Osteoblast (primary cell): ENCODE data around the gene FARS2. TPM values are rescaled to one million over a fixed set of nuclear protein-coding genes. Genes with fewer than 3 reads are reported as not detected.

ENCODE experiments used
- DNase-seq: peaks from one replicate; pipeline ENCODE4 v3.0.0; 2011; ENCODE audit warnings: low spot score, mixed read lengths; ENCODE audit not compliant: insufficient read length; ENCODE audit errors: missing footprints
- H2AFZ ChIP-seq: 2 replicates; pipeline ENCODE4 v1.6.0; 2011; ENCODE audit warnings: mild to moderate bottlenecking, low read length
- H3K27ac ChIP-seq: 2 replicates; pipeline ENCODE4 v1.5.1; 2011; ENCODE audit warnings: mild to moderate bottlenecking, low read depth, low read length, moderate library complexity
- H3K27me3 ChIP-seq: 2 replicates; pipeline ENCODE4 v1.6.0; 2012; ENCODE audit warnings: mild to moderate bottlenecking, control low read depth, inconsistent platforms, low read length, moderate library complexity; ENCODE audit not compliant: insufficient read depth
- H3K36me3 ChIP-seq: 2 replicates; pipeline ENCODE4 v1.5.1; 2011; ENCODE audit warnings: mild to moderate bottlenecking, low read length, control low read depth, moderate library complexity; ENCODE audit not compliant: insufficient read depth
- H3K4me1 ChIP-seq: 2 replicates; pipeline ENCODE4 v1.5.1; 2011; ENCODE audit warnings: mild to moderate bottlenecking, low read length, control low read depth, moderate library complexity; ENCODE audit not compliant: insufficient read depth
- H3K4me2 ChIP-seq: 2 replicates; pipeline ENCODE4 v1.6.0; 2011; ENCODE audit warnings: mild to moderate bottlenecking, low read length; ENCODE audit not compliant: insufficient read depth
- H3K4me3 ChIP-seq: fragments of 200-600 bp; sonication (generic); 3 replicates; pipeline ENCODE4 v1.5.1; 2012; ENCODE audit warnings: mild to moderate bottlenecking, low read length, inconsistent platforms; ENCODE audit not compliant: insufficient read depth
- H3K79me2 ChIP-seq: 2 replicates; pipeline ENCODE4 v1.6.0; 2012; ENCODE audit warnings: mild to moderate bottlenecking, low read length, control low read depth, inconsistent platforms; ENCODE audit not compliant: insufficient read depth
- H3K9me3 ChIP-seq: 2 replicates; pipeline ENCODE4 v1.5.1; 2011; ENCODE audit warnings: low read depth, low read length, control low read depth
- H4K20me1 ChIP-seq: 2 replicates; pipeline ENCODE4 v1.6.0; 2012; ENCODE audit warnings: mild to moderate bottlenecking, low read length, control low read depth; ENCODE audit not compliant: insufficient read depth
- total RNA-seq: library from RNA; depleted of rRNA; stranded (reverse); fragments of >200 nt; gene quantifications from 2 replicates; pipeline ENCODE4 v1.2.3, GENCODE V29; 2012
- TF ChIP-seq, protein P1 (sequence below): IDR thresholded peaks from 2 replicates; pipeline ENCODE4 v1.5.1; 2011; ENCODE audit warnings: mild to moderate bottlenecking, low read depth, low read length, moderate library complexity; ENCODE audit errors: extremely low read depth

FARS2 gene
- total RNA-seq, 1 donor = 29.7 TPM

DNA sequence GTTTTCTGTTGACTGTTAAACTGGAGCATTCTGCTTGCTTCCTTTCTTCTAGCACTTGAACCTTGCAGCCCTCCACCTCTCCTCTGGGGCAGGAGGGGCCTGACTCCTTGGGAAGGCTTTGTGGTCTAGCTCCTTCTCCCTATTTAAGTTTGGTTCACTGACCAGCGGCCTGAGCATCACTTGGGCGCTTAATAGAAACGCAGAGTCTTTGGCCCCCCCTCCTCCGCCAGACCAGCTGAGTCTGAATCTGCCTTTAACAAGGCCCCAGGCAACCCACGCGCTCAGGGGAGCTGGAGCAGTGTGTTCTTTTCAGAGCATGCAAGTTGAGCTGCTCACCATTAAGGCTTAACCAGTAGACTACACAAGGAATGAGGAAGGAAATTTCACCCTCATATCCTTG lies 519.7 kb downstream of the FARS2 start:
- no peak for DNase-seq
- Histone ChIP-seq H3K27ac (no peak overlapping the region), H2AFZ (no peak overlapping the region), H3K27me3 (no peaks in the 10 kb centered on the region), H3K4me2 (no peak overlapping the region), H3K9me3 (no peaks in the 10 kb centered on the region), H3K4me3 (no peak overlapping the region), H3K4me1 (no peaks in the 10 kb centered on the region), H3K36me3 (no peaks in the 10 kb centered on the region), H3K79me2 (no peaks in the 10 kb centered on the region), H4K20me1 (no peaks in the 10 kb centered on the region)
- TF ChIP-seq, protein P1, sequence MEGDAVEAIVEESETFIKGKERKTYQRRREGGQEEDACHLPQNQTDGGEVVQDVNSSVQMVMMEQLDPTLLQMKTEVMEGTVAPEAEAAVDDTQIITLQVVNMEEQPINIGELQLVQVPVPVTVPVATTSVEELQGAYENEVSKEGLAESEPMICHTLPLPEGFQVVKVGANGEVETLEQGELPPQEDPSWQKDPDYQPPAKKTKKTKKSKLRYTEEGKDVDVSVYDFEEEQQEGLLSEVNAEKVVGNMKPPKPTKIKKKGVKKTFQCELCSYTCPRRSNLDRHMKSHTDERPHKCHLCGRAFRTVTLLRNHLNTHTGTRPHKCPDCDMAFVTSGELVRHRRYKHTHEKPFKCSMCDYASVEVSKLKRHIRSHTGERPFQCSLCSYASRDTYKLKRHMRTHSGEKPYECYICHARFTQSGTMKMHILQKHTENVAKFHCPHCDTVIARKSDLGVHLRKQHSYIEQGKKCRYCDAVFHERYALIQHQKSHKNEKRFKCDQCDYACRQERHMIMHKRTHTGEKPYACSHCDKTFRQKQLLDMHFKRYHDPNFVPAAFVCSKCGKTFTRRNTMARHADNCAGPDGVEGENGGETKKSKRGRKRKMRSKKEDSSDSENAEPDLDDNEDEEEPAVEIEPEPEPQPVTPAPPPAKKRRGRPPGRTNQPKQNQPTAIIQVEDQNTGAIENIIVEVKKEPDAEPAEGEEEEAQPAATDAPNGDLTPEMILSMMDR = no peak

DNA sequence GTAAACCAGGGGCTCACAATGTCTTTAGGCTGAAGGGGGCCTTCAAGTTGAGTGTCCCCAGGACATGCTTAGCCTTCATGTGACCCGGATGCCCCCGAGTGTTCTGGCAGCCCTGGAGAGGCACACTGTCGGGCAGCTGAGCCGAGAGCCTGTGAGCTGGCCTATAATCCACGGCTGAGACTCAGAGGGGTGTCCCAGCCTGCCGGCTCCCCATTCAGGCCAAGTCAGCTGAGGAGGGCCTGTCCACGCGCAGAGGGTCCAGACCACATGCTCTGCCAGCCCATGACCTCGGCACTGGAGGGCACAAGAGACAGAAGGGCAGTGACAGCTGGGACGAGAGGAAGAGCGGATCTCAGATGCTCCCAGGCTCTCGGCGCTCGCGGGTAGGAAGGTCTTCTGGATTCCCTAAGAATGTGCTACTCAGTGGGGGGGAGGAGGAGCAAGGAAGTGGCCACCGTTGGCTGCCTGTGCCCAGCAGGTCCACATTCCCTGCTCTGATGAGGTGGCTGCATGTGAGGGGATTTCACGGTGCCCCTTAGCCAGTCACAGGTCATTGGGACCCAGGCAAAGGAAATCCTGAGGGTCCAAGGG lies 520.7 kb downstream of the FARS2 start:
- H3K4me3 ChIP-seq = no peak overlapping the region
- no peaks in the 10 kb centered on the region for H3K9me3 ChIP-seq
- TF ChIP-seq, protein P1 = no peak
- no peaks in the 10 kb centered on the region for H3K27me3 ChIP-seq
- no peak overlapping the region for H2AFZ ChIP-seq
- no peaks in the 10 kb centered on the region for H4K20me1 ChIP-seq
- H3K79me2 ChIP-seq = no peaks in the 10 kb centered on the region
- H3K27ac ChIP-seq = no peak overlapping the region
- no peak for DNase-seq
- no peak overlapping the region for H3K4me2 ChIP-seq
- no peaks in the 10 kb centered on the region for H3K36me3 ChIP-seq
- H3K4me1 ChIP-seq = no peaks in the 10 kb centered on the region

DNA sequence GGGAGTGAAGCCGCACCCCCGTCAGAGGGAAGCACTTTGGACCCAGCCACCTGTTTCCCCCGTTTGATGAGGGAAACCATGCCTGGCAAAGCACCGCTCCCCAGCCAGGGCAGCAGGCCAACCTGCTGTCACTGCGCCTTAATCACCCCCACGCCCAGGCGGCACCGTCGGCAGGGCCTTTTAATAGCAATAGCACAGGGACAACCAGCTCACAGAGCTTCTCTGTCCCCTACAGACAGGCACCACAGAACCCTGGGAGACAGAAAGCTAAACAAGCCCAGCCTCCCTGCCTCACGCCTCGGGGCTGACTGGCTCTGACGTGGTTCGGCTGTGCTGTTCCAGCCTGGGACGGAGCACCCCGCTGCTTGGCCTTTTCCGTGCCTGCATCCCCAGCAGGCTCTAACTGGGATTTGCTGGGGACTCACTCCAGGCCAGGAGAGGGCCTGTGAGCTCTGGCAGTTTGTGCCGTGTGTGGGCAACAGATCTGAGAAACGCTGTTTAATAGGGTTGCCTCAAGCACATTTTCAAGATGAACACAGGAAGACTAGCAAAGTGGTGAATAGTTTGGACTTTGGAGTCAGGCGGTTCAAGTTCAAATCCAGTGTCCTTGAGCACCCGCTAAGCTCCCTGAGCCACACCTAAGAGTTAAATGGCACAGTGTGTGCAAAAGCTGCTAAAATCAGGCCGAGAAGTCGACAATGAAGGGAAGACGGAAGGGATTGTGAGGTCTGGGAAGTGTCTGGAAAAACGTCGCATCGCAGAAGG lies 521.7 kb downstream of the FARS2 start:
- Histone ChIP-seq H2AFZ (no peak overlapping the region), H3K4me3 (no peak overlapping the region)

DNA sequence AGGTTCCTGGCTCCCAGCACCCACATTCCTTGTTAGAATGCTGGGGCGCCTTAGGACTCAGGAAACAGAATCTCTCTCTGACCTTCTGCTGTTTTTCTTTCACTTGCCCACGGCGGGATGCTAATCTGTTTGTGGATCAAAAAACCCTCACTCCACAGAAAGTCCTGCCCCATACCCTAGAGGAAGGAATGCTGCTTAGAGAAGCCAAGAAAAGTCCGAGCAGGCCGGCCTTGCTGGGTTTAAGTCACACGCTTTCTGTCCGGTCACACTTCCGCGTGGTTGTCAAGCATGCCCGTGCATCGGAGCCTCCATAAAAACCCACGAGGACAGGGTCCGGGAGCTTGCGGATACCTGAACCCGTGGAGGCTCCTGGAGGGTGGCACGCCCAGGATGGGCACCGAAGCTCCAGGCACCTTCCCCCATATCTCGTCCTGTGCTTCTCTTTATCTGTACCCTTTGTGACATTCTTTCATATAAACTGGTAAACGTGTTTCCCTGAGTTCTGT lies 522.3 kb downstream of the FARS2 start:
- Histone ChIP-seq H3K79me2 (no peaks in the 10 kb centered on the region), H3K36me3 (no peaks in the 10 kb centered on the region), H3K27me3 (no peaks in the 10 kb centered on the region), H3K27ac (no peak overlapping the region), H3K9me3 (no peaks in the 10 kb centered on the region), H3K4me1 (no peaks in the 10 kb centered on the region), H3K4me2 (no peak overlapping the region), H3K4me3 (no peak overlapping the region), H2AFZ (no peak overlapping the region), H4K20me1 (no peaks in the 10 kb centered on the region)
- TF ChIP-seq, protein P1 = no peak
- no peak for DNase-seq

More for the DNA sequence above, 521.7 kb downstream of the FARS2 start:
- Histone ChIP-seq H3K36me3 (no peaks in the 10 kb centered on the region), H4K20me1 (no peaks in the 10 kb centered on the region), H3K4me2 (no peak overlapping the region), H3K27me3 (no peaks in the 10 kb centered on the region), H3K27ac (no peak overlapping the region), H3K9me3 (no peaks in the 10 kb centered on the region), H3K79me2 (no peaks in the 10 kb centered on the region), H3K4me1 (no peaks in the 10 kb centered on the region)
- no peak for DNase-seq
- TF ChIP-seq, protein P1 = no peak
